K562 (cell line): ENCODE data around the gene IGF1R. TPM values are rescaled to one million over a fixed set of nuclear protein-coding genes. Genes with fewer than 3 reads are reported as not detected.

ENCODE experiments used
- ATAC-seq: fragments of 200-7000 bp; cut with Tn5 transposase; 3 replicates; pipeline ENCODE4 v1.9.1; 2020; ENCODE audit warnings: moderate library complexity
- BruUV-seq: library from RNA; stranded (reverse); fragments of 400-500 nt; replicated peaks from 2 replicates; lab custom pipeline; 2021; lab: Mats Ljungman, UMichigan
- CTCF ChIA-PET: fragments of 300-600 bp; formaldehyde crosslinking; extraction: SDS; loops from one replicate; lab custom pipeline; 2021; ENCODE audit warnings: low intra/inter-chr PET ratio; lab: Yijun Ruan, JAX
- POLR2A ChIA-PET: fragments of 300-600, 350-650 bp; sonication (Branson Sonifier 250); formaldehyde crosslinking; extraction: SDS; loops from one replicate; lab custom pipeline; 2021; ENCODE audit warnings: antibody characterized with exemption, inconsistent platforms; lab: Yijun Ruan, JAX
- DNase-seq, 4 experiments: peaks; one replicate each; pipeline versions ENCODE4 v3.0.0 to v3.0.0-alpha.2; 2011 to 2018; ENCODE audit warnings: low spot score in 3 of 4, mixed read lengths in 3 of 4; ENCODE audit errors: extremely low read depth in 1 of 4
- FAIRE-seq: peaks from 2 replicates; lab custom pipeline; 2011; peaks lifted over from hg19 to GRCh38; lab: Jason Lieb, UNC
- H2AFZ ChIP-seq: 2 replicates; pipeline ENCODE4 v1.6.0; 2011; ENCODE audit warnings: low read depth, low read length, control low read depth, inconsistent platforms
- H3K27ac ChIP-seq: fragments of 200-600 bp; 3 replicates; pipeline ENCODE4 v1.8.0; 2011; ENCODE audit warnings: low read depth, mild to moderate bottlenecking, control low read depth, inconsistent platforms, low read length, moderate library complexity, mixed read lengths; ENCODE audit errors: extremely low read depth
- H3K27me3 ChIP-seq, 2 experiments: fragments of 300-600 bp in 1 of 2; 2 replicates in 1 of 2; 3 replicates in 1 of 2; pipeline versions ENCODE4 v1.6.0 to v1.8.0; 2011; ENCODE audit warnings: inconsistent platforms in 2 of 2, low read length in 2 of 2, mild to moderate bottlenecking in 1 of 2, mixed read lengths in 1 of 2, moderate library complexity in 1 of 2; ENCODE audit not compliant: control insufficient read depth in 2 of 2, insufficient read depth in 2 of 2
- H3K36me3 ChIP-seq: fragments of 300-600 bp; 3 replicates; pipeline ENCODE4 v1.8.0; 2011; ENCODE audit warnings: mild to moderate bottlenecking, low read length, inconsistent platforms; ENCODE audit not compliant: control insufficient read depth, insufficient read depth
- H3K4me1 ChIP-seq, 2 experiments: fragments of 200-600 bp in 1 of 2; replicated peaks in 1 of 2; 2 replicates in 1 of 2; 3 replicates in 1 of 2; pipeline versions ENCODE4 v1.5.1 to v1.8.0; 2011; ENCODE audit warnings: inconsistent platforms in 2 of 2, low read length in 2 of 2, mild to moderate bottlenecking in 1 of 2, mixed read lengths in 1 of 2, moderate library complexity in 1 of 2; ENCODE audit not compliant: control insufficient read depth in 2 of 2, insufficient read depth in 2 of 2
- H3K4me2 ChIP-seq: 2 replicates; pipeline ENCODE4 v1.6.1; 2011; ENCODE audit warnings: low read length, control low read depth, inconsistent platforms, mixed read lengths; ENCODE audit not compliant: insufficient read depth
- H3K4me3 ChIP-seq: fragments of 200-600 bp; sonication (generic), shearing (Covaris generic); 2 replicates; pipeline ENCODE4 v1.5.1; 2016; ENCODE audit warnings: control low read depth, inconsistent platforms
- H3K79me2 ChIP-seq: fragments of 200-600 bp; 3 replicates; pipeline ENCODE4 v1.8.0; 2011; ENCODE audit warnings: low read length, inconsistent platforms; ENCODE audit not compliant: control insufficient read depth, insufficient read depth
- H3K9ac ChIP-seq, 2 experiments: 2 replicates each; pipeline versions ENCODE4 v1.6.0 to v1.6.1; 2011; ENCODE audit warnings: low read depth in 2 of 2, low read length in 2 of 2, control low read depth in 1 of 2, inconsistent platforms in 1 of 2, mild to moderate bottlenecking in 1 of 2, mixed read lengths in 1 of 2; ENCODE audit not compliant: insufficient read depth in 1 of 2
- H3K9me1 ChIP-seq: one replicate; pipeline ENCODE4 v1.6.0; 2011; ENCODE audit warnings: inconsistent platforms, mild to moderate bottlenecking, low read length, moderate library complexity; ENCODE audit not compliant: control insufficient read depth, insufficient read depth
- H3K9me3 ChIP-seq: replicated peaks from 2 replicates; pipeline ENCODE4 v1.5.1; 2011; ENCODE audit warnings: low read depth, low read length, inconsistent platforms; ENCODE audit not compliant: control insufficient read depth, insufficient read depth
- H4K20me1 ChIP-seq: replicated peaks from 2 replicates; pipeline ENCODE4 v1.6.1; 2011; ENCODE audit warnings: low read length, inconsistent platforms, mixed read lengths; ENCODE audit not compliant: control insufficient read depth, insufficient read depth
- CBX5 ChIP-seq: IDR thresholded peaks from 2 replicates; pipeline ENCODE4 v1.6.1; 2014; ENCODE audit warnings: low read depth, borderline replicate concordance
- CGGBP1 ChIP-seq: fragments of 250-450 bp; sonication (Bioruptor Pico); IDR thresholded peaks from 2 replicates; pipeline ENCODE4 v1.9.0; 2021; ENCODE audit warnings: mild to moderate bottlenecking
- E2F8 ChIP-seq: fragments of 450-650 bp; IDR thresholded peaks from 2 replicates; pipeline ENCODE4 v1.7.1; 2018; ENCODE audit warnings: mild to moderate bottlenecking, low read depth; ENCODE audit not compliant: partially characterized antibody
- ETS2 ChIP-seq: IDR thresholded peaks from 2 replicates; pipeline ENCODE4 v1.6.1; 2016; ENCODE audit warnings: borderline replicate concordance, missing genetic modification characterization, mild to moderate bottlenecking, moderate library complexity, missing compliant biosample characterization; ENCODE audit not compliant: poor library complexity, severe bottlenecking
- FUS ChIP-seq: fragments of 200-400 bp; formaldehyde crosslinking; optimal IDR thresholded peaks from 2 replicates; pipeline ENCODE3; 2017; ENCODE audit warnings: low read depth, low read length
- GTF2B ChIP-seq: IDR thresholded peaks from 2 replicates; pipeline ENCODE4 v1.6.1; 2011; ENCODE audit not compliant: insufficient read length; ENCODE audit errors: extremely low read depth
- HDGF ChIP-seq: fragments of 450-650 bp; IDR thresholded peaks from 2 replicates; pipeline ENCODE4 v1.6.1; 2016
- MYBL2 ChIP-seq, 2 experiments: fragments of 450-650 bp in 1 of 2; sonication (generic) in 1 of 2; formaldehyde crosslinking in 1 of 2; IDR thresholded peaks; 2 replicates each; pipeline versions ENCODE4 v1.6.1 to v1.8.1; 2017 to 2022; ENCODE audit warnings: borderline replicate concordance in 1 of 2, inconsistent platforms in 1 of 2, low read depth in 1 of 2, mild to moderate bottlenecking in 1 of 2, missing genetic modification reagents in 1 of 2, moderate library complexity in 1 of 2
- POU5F1 ChIP-seq: fragments of 150-350 bp; IDR thresholded peaks from 2 replicates; pipeline ENCODE4 v1.6.1; 2014; ENCODE audit warnings: borderline replicate concordance, low read length, low read depth, mild to moderate bottlenecking; ENCODE audit not compliant: partially characterized antibody
- TRIM28 ChIP-seq: fragments of 450-650 bp; IDR thresholded peaks from 2 replicates; pipeline ENCODE4 v1.6.1; 2017
- ZC3H4 ChIP-seq: sonication (generic); formaldehyde crosslinking; IDR thresholded peaks from 2 replicates; pipeline ENCODE4 v1.9.0; 2021; ENCODE audit warnings: missing genetic modification reagents, borderline replicate concordance
- ZNF134 ChIP-seq: fragments of 250-450 bp; sonication (Bioruptor Pico); conservative IDR thresholded peaks from 2 replicates; pipeline ENCODE4 v1.4.0; 2020
- ZNF655 ChIP-seq: fragments of 250-450 bp; sonication (Bioruptor Pico); IDR thresholded peaks from 2 replicates; pipeline ENCODE4 v1.5.0; 2021
- ZSCAN32 ChIP-seq: fragments of 450-650 bp; formaldehyde crosslinking; IDR thresholded peaks from 2 replicates; pipeline ENCODE4 v1.4.0; 2020; ENCODE audit warnings: mild to moderate bottlenecking, moderate library complexity
- ZZZ3 ChIP-seq: fragments of 450-650 bp; IDR thresholded peaks from 2 replicates; pipeline ENCODE4 v1.6.1; 2016; ENCODE audit warnings: antibody characterized with exemption, mild to moderate bottlenecking, moderate library complexity
- WGBS: fragments of 100-300 bp; shearing (Covaris generic); methylation state at CpG from one replicate; pipeline ENCODE4 v1.1.6; 2016; ENCODE audit warnings: low coverage, mixed read lengths; ENCODE audit not compliant: insufficient coverage; ENCODE audit errors: missing lambda C conversion rate; 5-methylcytosine and 5-hydroxymethylcytosine counted together
- in situ Hi-C: fragments of 300-500 bp; cut with MboI; formaldehyde crosslinking; loops from 4 replicates; pipeline ENCODE4 v1.15.0; 2018; ENCODE audit warnings: inconsistent platforms, mixed read lengths
- intact Hi-C: fragments of 100-400 bp; cut with micrococcal nuclease; formaldehyde crosslinking; loops from 2 replicates; pipeline ENCODE4 v1.14.2; 2022
- polyA plus RNA-seq, 8 experiments: library from polyadenylated mRNA; depleted of rRNA in 4 of 8; stranded (reverse) in 5 of 8; unstranded in 3 of 8; fragments of >200 nt; fragmentation: Nextera tagmentation in 2 of 8; fragmentation: Illumina TruSeq in 1 of 8; extraction: Ambion mirVana in 2 of 8; extraction: Trizol in 1 of 8; gene quantifications; 2 replicates each; pipeline versions ENCODE4 v1.2.1 to v1.2.3, GENCODE V29; 2011 to 2014; ENCODE audit warnings: inconsistent platforms in 1 of 8, missing spikeins in 1 of 8
- total RNA-seq, 7 experiments: library from RNA; depleted of rRNA in 6 of 7; stranded (reverse); fragments of >200 nt in 6 of 7; fragmentation: Illumina TruSeq in 2 of 7; extraction: Trizol in 2 of 7; gene quantifications; 2 replicates each; pipeline versions ENCODE4 v1.2.1 to v1.2.3, GENCODE V29; 2011 to 2021; ENCODE audit warnings: low replicate concordance in 1 of 7

IGF1R gene
- total and polyA plus RNA-seq, 9 of the 15 experiments (the other 6 are each of a cell fraction or from before 2014, with no cell fraction given), result 0.35 to 8.0 (median 1.6) TPM

GRCh38 chr15:98715890-98716443 is 67.6 kb downstream of the IGF1R start:
- H3K36me3 ChIP-seq, result no peaks in the 10 kb centered on the region
- no peak overlapping the region for H3K4me2 ChIP-seq
- TF ChIP-seq TRIM28 (no peak), FUS (no peak), POU5F1 (no peak), ZSCAN32 (no peak), MYBL2 (IDR thresholded peaks at IDR 0.05; ENCODE audit: low read depth) (no peak), MYBL2 (CRISPR knock-in tag; IDR thresholded peaks at IDR 0.05; ENCODE audit: borderline replicate concordance) (no peak), CBX5 (no peak), HDGF (no peak), ZZZ3 (no peak), ZNF655 (CRISPR knock-in tag) (no peak), ZC3H4 (no peak), ZNF134 (CRISPR knock-in tag) (no peak), GTF2B (no peak), CGGBP1 (CRISPR knock-in tag) (no peak), E2F8 (no peak), ETS2 (tag) (no peak)
- H3K27ac ChIP-seq, result no peak overlapping the region
- no peak overlapping the region for H2AFZ ChIP-seq
- FAIRE-seq, result no peak
- no peak for ATAC-seq
- peaks cover 7 to 71% of the 10 kb centered on the region in 2 experiments for H3K27me3 ChIP-seq
- no peak overlapping the region for H3K9ac ChIP-seq
- no peak overlapping the region for H3K4me3 ChIP-seq
- intact Hi-C loops (no loop called here), in situ Hi-C loops (no loop called here)
- no peaks in the 10 kb centered on the region for H3K79me2 ChIP-seq
- ChIA-PET CTCF (no interaction called here), POLR2A (interaction anchor here (0.6 kb wide), 1 partner anchor 25 kb away, joined by 3 read pairs; no protein-coding TSS in a partner anchor)
- no peaks in the 10 kb centered on the region for H3K9me3 ChIP-seq
- no peaks in the 10 kb centered on the region for H3K4me1 ChIP-seq
- peaks cover 44% of the 10 kb centered on the region for H4K20me1 ChIP-seq
- no peak for DNase-seq
- WGBS, result 0% methylated on average over 9 of the region's 9 CpGs
- no peaks in the 10 kb centered on the region for H3K9me1 ChIP-seq
- no TSS peak for BruUV-seq
